ENCODE data around the gene PRLR.
"Not testable (repeated sequence)": the region's sequence is repeated elsewhere in the genome, so short reads cannot be mapped to it uniquely, and the experiment has no call there.

The PRLR gene

DNA sequence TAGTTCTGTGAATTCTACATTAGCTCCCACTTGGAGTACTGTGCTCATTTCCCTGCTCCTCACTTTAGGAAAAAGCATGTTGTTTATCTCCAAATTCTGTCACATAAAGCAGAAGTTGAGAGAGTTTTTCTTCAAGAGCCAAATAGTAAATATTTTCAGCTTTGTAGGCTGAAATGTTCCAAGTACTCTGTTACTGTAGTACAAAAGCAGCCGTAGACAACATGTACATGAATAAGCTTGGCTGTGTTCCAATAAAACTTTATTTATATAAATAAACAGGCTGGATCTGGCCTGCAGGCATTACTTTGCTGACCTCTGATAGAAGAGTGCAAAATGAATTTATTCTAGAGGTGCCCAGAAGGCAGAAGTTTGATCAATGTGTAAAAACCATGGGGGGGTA, 109.6 kb downstream of the PRLR start:
- DNase-seq, result no peak

DNA sequence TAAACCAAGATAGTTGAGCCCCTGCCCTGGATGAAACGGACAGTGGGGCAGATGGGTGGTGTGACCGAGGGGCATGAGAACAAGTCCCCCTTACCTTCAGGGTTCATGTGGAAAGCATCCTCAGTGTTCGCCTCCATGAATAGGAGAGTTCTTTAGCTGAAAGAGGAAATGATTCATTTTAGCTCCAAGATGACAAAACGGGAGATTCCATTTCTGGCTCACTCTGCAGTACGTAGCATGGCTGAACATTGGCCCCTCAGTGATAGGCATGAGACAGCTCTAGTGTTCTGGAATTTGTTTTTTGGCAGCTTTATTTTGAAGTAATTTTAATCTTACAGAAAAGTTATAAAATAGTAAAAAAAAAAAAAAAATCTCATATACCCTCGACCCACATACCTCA, 112.3 kb downstream of the PRLR start:
- no peak for DNase-seq

DNA sequence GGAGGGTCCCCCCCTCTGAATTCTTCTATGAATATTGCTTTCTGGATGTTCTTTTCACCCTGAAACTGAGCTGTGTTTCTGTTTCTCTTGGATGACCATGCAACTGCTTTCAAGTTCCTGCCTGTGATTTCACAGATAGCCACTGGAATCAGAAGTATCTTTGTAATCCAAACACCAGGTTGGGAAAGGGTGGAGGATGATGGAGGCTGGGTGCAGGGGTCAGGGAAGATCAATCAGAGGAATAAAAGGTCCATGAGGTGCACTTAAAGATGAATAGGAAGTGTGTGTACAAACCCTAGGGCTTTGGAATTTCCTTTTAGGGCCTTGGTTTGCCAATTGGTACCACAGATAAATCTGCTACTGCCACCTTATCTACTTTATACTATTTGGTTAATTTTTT, 114.4 kb downstream of the PRLR start:
- no peak for DNase-seq

DNA sequence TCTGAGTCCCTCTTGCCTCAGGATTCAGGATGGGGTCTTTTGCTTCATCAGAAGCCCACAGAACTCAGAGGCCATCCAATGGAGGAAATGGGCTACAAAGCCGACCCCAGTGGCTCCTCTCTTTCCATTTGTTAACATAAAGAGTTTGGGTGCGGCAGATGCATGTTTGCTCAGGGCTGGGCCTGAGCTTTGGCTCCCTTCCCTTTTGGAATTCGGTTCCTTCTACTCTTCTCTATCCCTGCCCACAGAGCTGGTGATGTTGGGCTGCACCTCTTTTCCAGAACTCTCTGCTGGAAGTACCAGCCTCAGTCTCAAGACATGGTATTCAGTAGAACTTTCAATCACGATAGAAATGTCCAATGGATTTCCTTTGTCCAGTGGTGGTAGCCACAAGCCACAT, 115.6 kb downstream of the PRLR start:
- DNase-seq, result no peak

DNA sequence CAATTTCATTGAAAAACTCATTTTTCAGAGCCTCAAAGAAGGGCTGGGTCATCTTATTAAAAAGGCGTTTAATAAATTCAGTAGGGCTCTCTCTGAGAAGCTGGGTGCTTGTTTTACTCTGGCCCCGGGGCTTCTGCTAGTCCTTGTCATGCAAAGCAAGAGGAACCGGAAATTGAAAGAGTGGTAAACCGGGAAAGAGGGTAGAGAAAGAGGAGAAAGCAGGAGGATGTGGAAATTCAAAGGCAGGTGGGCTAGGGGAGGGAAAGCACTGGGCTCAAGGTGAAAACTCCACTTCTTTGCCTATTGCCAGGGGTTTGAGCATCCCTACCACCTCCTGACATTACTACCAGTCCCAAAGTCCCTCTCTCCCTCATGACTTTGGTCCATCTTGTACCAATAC, 118.0 kb downstream of the PRLR start:
- DNase-seq, result no peak

DNA sequence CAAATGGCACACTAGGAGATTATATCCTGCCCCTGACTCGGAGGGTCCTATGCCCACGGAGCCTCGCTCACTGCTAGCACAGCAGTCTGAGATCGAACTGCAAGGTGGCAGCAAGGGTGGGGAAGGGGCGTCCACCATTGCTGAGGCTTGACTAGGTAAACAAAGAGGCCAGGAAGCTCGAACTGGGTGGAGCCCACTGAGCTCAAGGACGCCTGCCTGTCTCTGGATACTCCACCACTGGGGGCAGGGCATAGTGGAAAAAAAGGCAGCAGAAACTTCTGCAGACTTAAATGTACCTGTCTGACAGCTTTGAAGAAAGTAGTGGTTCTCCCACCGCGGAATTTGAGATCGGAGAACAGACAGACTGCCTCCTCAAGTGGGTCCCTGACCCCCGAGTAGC, 125.7 kb downstream of the PRLR start:
- not testable (repeated sequence) for DNase-seq

DNA sequence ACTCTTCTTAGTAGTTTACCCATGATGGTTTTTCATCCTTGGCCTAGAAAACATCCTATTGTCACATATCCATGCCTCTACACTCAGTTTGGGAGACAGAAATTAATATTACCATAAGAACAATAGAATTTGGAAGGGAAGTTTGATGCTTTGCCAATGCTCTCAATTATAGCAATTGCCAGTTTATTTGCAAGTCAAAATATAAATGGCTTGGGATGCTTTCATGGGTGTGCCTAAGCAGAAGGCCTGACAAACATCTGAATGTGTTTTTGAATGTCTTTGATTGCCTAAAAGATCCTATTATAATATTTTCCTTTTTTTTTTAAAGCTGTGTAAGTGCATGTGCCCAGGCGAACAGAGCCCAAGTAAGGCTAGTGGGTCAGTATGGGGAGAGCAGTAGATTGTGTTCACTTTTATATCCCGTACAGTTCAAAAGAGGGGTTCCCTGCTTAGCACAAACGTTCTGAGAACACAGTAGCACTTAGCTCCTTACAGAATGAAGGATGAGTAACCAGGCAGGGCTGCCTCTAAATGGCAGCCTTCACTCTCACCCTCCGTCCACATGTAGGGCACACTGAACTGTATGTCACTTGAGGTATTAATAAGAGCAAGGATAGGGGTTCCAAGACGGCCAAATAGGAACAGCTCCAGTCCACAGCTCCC, 126.5 kb downstream of the PRLR start:
- no peak for DNase-seq

DNA sequence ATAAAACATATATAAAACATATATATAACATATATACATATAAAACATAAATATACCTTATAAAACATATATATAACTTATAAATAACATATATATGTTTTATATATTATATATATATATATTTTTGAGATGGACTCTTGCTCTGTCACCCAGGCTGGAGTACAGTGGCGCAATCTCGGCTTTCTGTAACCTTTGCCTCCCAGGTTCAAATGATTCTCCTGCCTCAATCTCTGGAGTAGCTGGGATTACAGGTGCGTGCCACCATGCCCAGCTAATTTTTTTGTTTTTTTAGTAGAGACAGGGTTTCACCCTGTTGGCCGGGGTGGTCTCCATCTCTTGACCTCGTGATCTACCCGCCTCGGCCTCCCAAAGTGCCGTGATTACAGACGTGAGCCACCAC, 128.6 kb downstream of the PRLR start:
- DNase-seq, result not testable (repeated sequence)

DNA sequence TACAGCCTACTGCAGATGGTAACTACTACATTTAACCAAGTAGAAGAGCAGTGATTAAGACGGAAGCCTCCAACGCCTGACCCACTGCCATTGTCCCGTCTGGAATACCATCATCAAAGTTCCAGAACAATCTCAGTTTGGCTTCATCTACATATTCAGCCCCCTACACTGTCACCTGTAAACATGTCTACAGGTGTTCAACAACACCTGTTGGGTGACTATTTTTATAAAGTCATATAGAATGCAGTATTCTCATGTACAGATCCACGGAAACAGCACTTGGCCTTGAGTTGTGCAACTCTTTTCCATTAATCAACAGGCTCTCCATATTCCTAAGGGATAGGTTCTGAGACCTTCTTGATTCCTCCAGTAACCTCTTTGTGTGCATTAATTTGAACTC, 129.3 kb downstream of the PRLR start:
- no peak for DNase-seq

DNA sequence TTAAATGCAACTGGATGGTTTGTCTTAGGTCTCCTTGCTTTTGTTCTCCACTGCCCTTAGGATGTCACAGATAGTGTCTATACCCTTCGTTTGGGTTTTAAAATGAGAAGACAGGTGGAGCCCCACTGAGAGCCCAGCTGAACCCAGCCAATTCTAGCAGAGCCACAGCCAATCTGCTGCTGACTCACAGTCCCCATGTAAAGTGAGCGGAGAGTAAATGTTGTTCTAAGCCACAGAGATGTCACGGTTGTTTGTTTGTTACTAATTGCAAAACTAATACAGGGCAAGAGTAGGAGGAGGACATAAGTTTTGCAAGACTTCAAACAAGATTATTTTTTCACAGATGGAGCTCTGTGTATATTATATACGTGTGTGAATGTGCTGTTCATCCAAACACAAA, 132.1 kb downstream of the PRLR start:
- DNase-seq, result no peak

DNA sequence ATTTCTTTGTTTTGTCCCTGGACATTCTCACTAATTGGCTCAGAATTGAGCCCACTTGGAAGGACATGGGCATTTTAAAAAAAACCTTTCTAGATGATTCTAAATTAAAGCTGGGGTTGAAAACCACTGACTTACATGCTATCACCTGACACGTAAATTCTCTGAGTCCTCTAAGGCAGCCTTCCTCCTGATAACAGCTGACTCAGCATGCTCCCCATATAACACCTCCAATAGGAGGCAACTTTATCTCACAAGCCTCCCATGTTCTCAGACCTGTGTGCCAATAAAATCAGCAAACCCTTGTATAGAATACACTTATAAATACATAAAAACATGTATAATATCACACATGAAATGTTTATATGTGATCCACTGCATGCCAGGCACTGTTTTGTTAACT, 133.4 kb downstream of the PRLR start:
- DNase-seq, result no peak

DNA sequence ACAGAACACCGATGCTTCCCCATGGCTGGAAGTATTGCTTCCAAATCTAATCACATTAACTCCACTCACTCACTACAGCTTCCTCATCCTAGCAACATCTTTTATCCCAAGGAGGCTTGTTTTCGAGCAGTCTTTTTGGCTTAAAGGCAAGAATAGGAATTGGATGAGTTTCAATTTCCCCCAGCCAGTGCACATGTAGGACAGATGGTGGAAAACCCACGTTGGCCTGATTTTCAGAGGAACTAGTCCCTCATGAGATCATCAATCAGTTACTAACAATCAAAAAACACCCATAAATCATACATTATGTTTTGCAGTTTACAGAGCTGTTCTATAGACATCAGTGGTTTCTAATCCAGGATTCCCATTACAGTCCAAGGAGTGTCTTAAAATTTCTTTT, 134.1 kb downstream of the PRLR start:
- DNase-seq, result no peak

DNA sequence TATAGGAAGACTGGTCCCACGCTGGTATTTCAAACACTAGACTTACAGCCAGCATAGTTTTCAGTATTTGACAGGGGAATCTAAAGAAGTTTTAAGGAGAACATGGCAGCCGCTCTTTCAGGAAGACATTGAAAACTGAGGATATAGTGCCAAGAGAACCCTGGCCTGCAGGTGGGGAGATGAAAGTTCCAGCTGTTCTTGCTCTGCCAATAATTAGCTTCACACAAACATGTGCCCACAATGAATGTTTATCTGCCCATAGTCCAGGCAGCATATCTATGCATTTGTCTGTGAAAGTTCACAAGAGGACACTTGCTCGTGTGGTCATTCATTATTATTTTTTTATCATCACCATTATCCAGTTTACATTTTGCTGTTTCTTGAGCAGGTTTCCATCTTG, 134.9 kb downstream of the PRLR start:
- no peak for DNase-seq

DNA sequence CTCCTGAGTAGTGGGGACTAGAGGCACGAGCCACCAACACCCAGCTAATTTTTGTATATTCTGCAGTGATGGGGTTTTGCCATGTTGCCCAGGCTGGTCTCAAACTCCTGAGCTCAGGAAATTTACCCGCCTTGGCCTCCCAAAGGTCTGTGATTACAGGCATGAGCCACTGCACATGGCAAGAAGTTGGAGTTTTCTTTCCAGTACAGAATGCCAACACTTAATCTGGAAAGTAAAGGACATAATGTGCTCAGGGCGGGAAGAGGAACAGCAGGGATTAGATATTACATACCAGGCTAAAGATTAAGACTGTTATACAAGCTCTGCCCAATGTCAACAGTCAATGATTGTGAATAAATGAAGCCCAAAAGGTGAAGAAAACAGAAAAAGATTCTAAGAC, 135.3 kb downstream of the PRLR start:
- no peak for DNase-seq

DNA sequence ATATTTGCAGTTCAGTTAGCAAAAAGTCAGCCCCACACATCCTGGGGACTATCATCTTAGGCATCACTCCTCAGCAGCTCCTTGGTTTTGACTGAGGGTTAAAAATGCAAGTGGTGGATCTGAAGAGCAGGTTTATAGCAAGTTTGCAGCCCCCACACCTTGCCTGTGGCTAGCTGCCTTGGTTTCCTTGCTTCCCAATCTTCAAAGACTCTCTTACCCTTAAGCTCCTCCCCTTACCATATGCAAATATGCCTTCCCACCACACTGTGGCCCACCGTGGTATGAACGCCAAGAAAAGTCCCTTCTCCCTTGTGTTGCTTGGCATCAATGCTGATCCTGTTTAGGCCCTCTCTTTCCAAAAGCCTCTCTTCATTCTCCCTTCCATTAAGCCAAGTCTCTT, 137.6 kb downstream of the PRLR start:
- DNase-seq, result no peak

DNA sequence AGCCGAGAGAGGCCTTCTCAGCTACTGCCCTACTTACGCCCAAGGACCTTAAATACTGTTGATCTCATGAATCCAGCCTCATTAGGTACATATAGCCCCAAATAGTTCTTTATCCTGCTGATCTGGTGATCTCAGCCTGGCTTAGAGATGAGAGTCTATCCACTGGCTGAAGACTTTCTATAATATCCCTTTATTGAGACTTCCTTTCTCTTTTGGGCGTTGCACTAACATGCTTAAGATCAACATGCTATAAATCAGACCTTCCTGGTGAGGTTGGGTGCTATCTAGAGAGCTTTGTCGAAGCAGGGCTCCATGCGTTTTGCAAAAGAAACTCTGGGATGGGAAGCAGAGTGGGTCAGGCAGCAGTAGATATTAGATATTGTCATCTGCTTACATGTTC, 138.6 kb downstream of the PRLR start:
- DNase-seq, result no peak

DNA sequence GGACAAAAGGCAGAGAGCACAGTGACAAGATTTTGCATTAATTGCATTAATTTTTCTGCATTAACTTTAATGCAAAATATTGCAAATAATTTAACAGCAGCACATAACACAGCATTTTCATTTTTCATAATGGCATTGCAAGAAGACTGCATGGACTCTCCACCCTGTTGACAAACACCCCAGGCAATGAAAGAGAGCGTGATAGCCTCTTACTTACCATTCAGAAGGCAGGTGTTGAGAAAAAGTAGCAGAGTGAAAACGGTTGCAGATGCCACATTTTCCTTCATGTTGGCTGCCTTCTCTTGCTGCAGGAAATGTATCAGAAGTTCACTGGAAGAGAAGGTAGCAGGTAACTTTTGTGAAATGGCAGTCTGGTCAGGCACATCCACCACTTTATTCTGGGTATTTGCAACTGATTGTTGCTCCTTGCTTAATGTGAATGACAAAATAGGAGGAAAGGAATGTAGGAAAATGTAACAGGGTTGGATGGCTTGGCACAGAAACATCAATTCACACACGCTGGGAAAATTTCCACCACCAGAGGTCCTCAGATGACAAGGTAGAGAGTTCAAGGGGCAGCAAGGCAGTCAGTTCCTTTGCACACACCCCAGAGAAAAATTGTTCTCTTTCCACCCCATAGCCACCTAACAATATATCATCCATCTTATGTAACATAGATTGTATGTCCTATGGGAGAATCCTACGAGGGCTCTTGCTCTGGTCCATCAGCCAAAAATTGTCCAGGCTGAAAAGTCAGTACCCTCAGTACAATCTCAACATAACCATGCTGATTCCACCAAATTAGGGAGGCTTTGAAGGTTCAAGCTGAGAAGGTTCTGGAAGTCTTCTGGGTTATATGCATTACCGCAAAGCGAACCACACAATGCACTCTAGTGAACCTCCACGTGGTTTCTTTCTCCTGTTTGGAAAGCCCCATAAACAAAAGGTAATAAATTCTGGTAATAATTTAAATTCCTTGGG, 140.7 kb downstream of the PRLR start:
- DNase-seq, result peak; percentile 31 to 56

DNA sequence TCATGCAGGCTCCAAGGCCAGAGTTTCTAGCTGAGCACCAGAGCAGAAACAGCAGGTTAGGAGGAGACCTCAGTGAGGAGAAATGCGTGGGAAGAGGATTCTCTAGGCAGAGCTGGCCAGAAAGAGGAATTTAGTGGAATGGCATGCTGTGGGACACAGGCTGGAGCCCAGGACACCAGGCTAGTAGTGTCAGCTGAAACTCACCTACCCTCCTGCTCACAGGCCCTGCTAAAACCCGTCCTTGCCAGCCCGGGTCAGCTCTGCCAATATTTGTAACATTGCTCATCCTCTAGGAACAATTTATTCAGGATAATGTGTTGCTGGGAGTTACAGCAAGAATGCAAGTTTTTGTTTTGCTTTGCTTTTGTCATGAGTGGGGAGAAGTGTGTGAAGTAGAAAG, 142.3 kb downstream of the PRLR start:
- DNase-seq, result no peak

DNA sequence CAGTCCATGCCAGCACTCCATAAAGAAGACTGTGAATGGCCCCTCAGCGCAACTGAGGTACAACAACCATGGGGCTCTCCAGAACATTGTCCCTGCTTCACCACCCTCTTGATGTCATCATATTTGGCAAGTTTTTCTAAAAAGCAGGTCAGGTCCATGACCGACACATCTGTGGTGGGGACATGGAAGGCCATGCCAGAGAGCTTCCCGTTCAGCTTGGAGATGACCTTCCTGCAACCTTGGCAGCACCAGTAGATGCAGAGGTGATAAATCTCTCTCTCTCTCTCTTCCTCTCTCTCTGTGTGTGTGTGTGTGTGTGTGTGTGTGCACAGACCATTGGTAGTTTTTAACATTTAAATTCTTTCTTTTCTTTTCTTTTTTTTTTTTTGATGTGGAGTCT, 147.1 kb downstream of the PRLR start:
- no peak for DNase-seq

DNA sequence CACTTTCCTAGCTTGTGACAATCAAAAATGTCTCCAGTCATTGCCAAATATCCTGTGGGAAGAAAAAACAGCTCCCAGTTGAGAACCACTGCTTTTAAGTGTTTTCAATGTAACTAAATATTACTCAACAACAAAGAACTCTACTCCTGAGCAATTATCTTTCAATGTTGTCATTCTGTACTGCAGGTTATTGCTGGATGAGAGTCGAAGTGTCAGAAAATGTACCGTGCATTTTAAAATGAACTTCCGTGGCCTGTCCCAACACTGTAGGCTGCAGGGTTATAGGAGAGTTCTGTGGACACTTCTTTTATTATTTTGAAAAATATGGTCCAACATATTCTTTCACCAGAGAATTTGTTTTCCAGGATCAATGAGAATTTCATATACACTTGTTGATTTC, 147.8 kb downstream of the PRLR start:
- DNase-seq, result no peak

DNA sequence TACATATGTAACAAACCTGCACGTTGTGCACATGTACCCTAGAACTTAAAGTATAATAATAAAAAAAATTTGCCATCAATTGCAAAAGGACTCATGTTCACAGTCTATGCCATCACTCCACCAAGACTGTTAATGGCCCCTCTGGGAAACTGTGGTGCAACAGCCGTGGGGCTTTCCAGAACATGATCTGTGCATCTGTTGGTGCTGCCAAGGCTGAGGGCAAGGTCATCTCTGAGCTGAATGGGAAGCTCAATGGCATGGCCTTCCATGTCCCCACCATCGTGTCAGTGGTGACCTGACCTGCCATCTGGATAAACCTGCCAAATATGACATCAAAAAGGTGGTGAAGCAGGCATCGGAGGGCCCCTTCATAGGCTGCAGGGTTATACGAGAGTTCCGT, 149.2 kb downstream of the PRLR start:
- DNase-seq, result no peak

DNA sequence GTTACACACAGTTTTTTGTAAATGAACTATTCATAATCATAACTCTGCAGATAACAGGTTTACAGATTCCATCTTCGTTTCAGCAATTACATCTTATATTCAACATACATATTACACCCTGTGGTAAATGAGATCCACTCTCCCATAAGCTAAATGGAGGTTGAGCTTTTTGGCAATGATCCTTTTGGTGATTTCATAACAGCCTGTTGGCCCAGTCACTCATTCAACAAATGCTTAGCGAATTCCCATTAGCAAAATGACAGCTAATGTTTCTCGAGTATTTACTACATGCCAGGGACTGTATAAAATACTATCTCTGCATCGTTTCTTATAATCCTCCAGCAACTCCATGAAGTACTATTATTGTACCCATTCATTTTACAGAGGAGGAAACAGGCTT, 157.1 kb downstream of the PRLR start:
- no peak for DNase-seq

DNA sequence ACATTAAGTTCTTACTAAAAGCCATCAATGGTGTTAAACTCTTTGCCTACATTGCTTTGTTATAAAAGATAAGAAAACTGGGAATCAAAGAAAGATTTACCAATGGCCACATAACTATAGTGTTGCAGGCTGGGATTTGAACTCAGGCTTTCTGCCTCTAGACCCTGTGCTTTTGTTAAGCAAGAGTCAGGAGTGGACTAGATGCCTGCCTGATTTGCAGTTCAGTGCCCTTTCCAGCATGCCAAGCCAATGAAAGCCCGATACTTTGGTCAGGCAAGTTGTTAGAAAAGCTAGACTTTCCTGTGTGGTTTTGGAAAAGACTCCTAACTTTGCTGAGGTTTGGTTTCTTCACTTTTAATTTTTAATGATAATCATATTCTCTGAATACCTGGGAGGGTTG, 161.1 kb downstream of the PRLR start:
- DNase-seq, result no peak

DNA sequence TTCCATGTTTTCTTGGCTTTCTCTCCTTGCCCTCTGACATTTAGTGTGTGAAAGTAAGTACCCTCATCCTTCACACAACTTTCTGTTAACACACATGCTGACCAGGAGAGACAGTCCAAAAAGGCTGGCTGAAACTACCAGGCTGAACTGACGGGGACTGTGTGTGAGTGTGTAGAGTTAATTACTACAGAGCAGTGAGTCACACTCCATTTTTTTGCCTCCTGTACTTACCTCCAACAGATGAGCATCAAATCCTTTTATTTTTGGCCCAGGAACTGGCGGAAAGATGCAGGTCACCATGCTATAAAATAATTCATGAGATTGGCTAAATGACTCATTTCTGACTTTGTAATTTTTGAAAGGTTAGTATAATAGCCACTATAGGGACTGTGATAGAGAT, 162.3 kb downstream of the PRLR start:
- no peak for DNase-seq
